Smooth muscle cell (in vitro differentiated cells): Measurements from ENCODE around the gene ALDH3A1. TPM values are rescaled to one million over a fixed set of nuclear protein-coding genes. Genes with fewer than 3 reads are reported as not detected.

Source experiments
- DNase-seq: peaks from one replicate; lab custom pipeline; 2025; ENCODE audit not compliant: unreplicated experiment; lab: John Stamatoyannopoulos, UW
- H2AFZ ChIP-seq: fragments of 200-600 bp; sonication (generic); 2 replicates; pipeline ENCODE4 v1.6.0; 2016; ENCODE audit warnings: antibody characterized with exemption, low read depth, mild to moderate bottlenecking
- H3F3A ChIP-seq: fragments of 200-600 bp; sonication (generic); 2 replicates; pipeline ENCODE4 v1.6.0; 2017; ENCODE audit warnings: antibody characterized with exemption, low read depth
- H3K27ac ChIP-seq: fragments of 200-600 bp; sonication (generic); 2 replicates; pipeline ENCODE4 v1.5.1; 2016; ENCODE audit warnings: low read depth, mild to moderate bottlenecking
- H3K27me3 ChIP-seq: fragments of 200-600 bp; sonication (generic); 2 replicates; pipeline ENCODE4 v1.6.1; 2016; ENCODE audit warnings: low read depth, mild to moderate bottlenecking
- H3K36me3 ChIP-seq: fragments of 200-600 bp; sonication (generic); 2 replicates; pipeline ENCODE4 v1.5.1; 2016; ENCODE audit warnings: low read depth
- H3K4me1 ChIP-seq: fragments of 200-600 bp; sonication (generic); 2 replicates; pipeline ENCODE4 v1.5.1; 2016; ENCODE audit warnings: low read depth
- H3K4me2 ChIP-seq: fragments of 200-600 bp; sonication (generic); 2 replicates; pipeline ENCODE4 v1.6.0; 2016; ENCODE audit warnings: mild to moderate bottlenecking
- H3K4me3 ChIP-seq: fragments of 200-600 bp; sonication (generic); 2 replicates; pipeline ENCODE4 v1.5.1; 2016; ENCODE audit warnings: mild to moderate bottlenecking
- H3K79me2 ChIP-seq: fragments of 200-600 bp; sonication (generic); 2 replicates; pipeline ENCODE4 v1.6.0; 2016; ENCODE audit warnings: low read depth, mild to moderate bottlenecking
- H3K9ac ChIP-seq: fragments of 200-600 bp; sonication (generic); 2 replicates; pipeline ENCODE4 v1.6.0; 2016; ENCODE audit warnings: low read depth
- H3K9me3 ChIP-seq: fragments of 200-600 bp; sonication (generic); replicated peaks from 2 replicates; pipeline ENCODE4 v1.5.1; 2016; ENCODE audit warnings: low read depth
- H4K20me1 ChIP-seq: fragments of 200-600 bp; sonication (generic); 2 replicates; pipeline ENCODE4 v1.6.0; 2016; ENCODE audit warnings: low read depth
- WGBS: methylation state at CpG from one replicate; pipeline ENCODE4 v1.1.7; 2016; ENCODE audit warnings: low lambda C conversion rate; 5-methylcytosine and 5-hydroxymethylcytosine counted together
- polyA plus RNA-seq: library from polyadenylated mRNA; unstranded; fragments of >200 nt; fragmentation: Nextera tagmentation; extraction: Ambion mirVana; gene quantifications from 2 replicates; pipeline ENCODE4 v1.2.1, GENCODE V29; 2016
- total RNA-seq: library from RNA; depleted of rRNA; stranded (reverse); fragments of >200 nt; gene quantifications from 2 replicates; pipeline ENCODE4 v1.2.3, GENCODE V29; 2014
- TF ChIP-seq, protein P1 (sequence below): fragments of 200-600 bp; sonication (generic); IDR thresholded peaks from 2 replicates; pipeline ENCODE4 v1.5.1; 2017; ENCODE audit warnings: borderline replicate concordance, mild to moderate bottlenecking, antibody characterized with exemption; ENCODE audit not compliant: insufficient read depth, poor library complexity, severe bottlenecking

Gene ALDH3A1
- total and polyA plus RNA-seq, 2 experiments from 2014 or later, result 0.18 TPM; not detected in 1

DNA sequence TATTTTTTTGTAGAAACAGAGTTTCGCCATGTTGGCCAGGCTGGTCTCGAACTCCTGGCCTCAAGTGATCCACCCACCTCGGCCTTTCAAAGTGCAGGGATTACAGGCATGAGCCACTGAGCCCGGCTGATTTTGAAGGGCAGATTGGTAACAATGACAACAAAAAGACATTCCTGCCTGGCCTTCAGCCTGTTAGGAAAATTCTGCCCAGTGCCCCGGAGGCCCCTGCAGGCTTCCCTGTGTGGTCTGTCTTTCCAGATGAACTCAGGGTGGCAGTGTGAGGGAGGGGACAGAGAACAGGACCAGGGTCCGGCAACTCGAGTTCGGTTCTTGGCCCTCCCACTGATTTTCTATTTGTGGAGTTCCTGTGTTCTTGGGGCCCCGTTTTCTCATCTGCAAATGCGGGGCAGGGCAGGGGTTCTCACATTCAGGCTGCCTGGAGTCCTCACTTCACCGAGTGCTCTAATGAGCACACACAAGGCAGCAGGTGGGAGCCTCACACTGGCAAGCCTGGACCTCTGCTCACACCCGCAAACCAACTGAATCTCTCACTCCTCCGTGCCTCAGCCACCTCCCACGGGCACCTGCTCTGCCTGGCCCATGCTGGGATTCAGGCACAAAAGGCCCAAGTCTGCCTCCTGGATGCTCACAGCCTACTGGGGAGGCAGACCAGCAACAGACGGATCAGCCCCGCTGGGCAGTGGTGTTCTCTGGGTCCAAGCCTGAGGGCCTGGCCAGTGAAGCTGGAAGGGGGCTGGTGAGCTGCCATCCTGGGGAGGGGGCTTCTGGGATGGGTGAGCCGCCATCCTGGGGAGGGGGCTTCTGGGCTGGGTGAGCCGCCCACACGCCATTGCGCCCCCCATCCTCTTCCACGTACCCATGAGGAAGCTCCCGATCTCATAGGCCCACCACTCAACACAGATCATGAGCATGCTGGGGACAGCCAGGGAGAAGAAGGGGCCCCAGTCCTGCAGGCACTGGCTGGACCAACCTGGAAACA, 42.0 kb downstream of the ALDH3A1 start:
- Histone ChIP-seq H3K36me3 (no peaks in the 10 kb centered on the region), H3K27me3 (no peaks in the 10 kb centered on the region), H3K4me3 (no peak overlapping the region), H3K79me2 (no peaks in the 10 kb centered on the region), H4K20me1 (no peaks in the 10 kb centered on the region), H3K9ac (no peak overlapping the region), H3K9me3 (no peaks in the 10 kb centered on the region), H3K4me2 (no peak overlapping the region), H2AFZ (no peak overlapping the region), H3K27ac (no peak overlapping the region), H3F3A (no peaks in the 10 kb centered on the region), H3K4me1 (peaks cover 36% of the 10 kb centered on the region)
- DNase-seq, result no peak
- 89% methylated on average over 22 of the region's 22 CpGs for WGBS
- TF ChIP-seq, protein P1, sequence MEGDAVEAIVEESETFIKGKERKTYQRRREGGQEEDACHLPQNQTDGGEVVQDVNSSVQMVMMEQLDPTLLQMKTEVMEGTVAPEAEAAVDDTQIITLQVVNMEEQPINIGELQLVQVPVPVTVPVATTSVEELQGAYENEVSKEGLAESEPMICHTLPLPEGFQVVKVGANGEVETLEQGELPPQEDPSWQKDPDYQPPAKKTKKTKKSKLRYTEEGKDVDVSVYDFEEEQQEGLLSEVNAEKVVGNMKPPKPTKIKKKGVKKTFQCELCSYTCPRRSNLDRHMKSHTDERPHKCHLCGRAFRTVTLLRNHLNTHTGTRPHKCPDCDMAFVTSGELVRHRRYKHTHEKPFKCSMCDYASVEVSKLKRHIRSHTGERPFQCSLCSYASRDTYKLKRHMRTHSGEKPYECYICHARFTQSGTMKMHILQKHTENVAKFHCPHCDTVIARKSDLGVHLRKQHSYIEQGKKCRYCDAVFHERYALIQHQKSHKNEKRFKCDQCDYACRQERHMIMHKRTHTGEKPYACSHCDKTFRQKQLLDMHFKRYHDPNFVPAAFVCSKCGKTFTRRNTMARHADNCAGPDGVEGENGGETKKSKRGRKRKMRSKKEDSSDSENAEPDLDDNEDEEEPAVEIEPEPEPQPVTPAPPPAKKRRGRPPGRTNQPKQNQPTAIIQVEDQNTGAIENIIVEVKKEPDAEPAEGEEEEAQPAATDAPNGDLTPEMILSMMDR, result no peak

DNA sequence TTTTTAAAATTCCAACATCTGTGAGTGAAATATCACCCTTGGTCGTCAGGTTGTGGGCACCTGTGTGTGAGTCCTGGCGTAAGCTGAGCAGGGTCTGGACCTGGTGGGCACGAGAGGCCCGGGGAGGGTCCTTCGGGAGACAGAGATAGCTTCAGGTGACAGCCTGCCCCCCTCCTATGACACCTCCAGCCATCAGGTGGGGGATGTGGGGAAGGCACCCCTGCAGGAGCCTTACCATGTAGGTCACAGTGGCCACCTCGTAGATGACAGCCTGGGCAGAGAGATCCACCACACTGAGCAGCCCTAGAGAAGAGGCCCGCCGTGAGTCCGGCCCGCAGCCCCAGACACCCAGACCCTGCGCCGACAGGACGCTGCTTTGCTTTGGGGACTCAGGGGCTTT, 42.9 kb downstream of the ALDH3A1 start:
- Histone ChIP-seq H3K9ac (no peak overlapping the region), H3K27me3 (no peaks in the 10 kb centered on the region)

DNA sequence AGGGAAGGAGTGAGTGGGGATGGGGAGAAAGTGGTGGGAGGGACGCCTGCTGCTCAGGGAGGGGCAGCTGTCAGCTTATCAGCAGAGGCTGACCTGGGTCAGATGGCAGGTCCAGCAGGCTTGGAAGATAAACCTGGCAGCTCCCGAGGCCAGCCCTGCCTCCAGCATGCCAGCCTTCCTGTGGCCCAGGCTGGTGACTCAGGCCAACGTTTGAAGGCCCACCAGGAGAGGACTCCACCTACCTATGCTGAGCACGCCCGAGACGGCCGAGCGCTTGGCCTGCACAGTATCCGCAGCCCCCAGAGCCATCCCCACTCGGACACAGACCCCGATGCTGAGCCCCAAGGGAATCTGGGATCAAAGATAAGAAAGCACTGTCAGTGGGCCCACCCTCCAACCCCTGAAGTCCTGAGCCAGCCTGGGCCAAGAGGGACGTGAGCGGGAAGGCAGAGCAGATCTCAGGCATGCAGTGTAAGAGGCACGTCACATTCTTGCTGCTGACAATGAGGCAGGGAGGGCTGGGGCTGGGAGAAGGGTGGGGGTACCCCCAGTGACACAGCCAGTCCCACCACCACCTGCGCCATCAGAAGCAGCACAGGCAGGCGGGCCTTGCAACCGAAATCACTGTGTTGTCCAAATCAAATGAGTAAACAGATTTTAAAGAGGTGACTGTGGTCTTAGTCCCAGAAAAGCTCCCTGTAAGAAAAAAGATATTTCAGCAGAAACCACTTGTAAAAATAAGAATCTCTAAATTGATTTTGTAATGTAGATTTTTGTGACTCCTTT, 44.1 kb downstream of the ALDH3A1 start:
- Histone ChIP-seq H3K36me3 (no peaks in the 10 kb centered on the region), H3K4me2 (no peak overlapping the region), H3K27me3 (no peaks in the 10 kb centered on the region), H4K20me1 (no peaks in the 10 kb centered on the region), H2AFZ (no peak overlapping the region), H3F3A (no peaks in the 10 kb centered on the region), H3K27ac (no peak overlapping the region), H3K79me2 (no peaks in the 10 kb centered on the region), H3K4me1 (peaks cover 36% of the 10 kb centered on the region), H3K4me3 (no peak overlapping the region), H3K9me3 (no peaks in the 10 kb centered on the region), H3K9ac (no peak overlapping the region)
- WGBS, result 76% methylated on average over 17 of the region's 17 CpGs
- TF ChIP-seq, protein P1, result no peak
- no peak for DNase-seq

More for the DNA sequence above, 42.9 kb downstream of the ALDH3A1 start:
- H3K9me3 ChIP-seq, result no peaks in the 10 kb centered on the region
- TF ChIP-seq, protein P1, result no peak
- no peaks in the 10 kb centered on the region for H3F3A ChIP-seq
- no peak overlapping the region for H3K27ac ChIP-seq
- DNase-seq, result no peak
- H4K20me1 ChIP-seq, result no peaks in the 10 kb centered on the region
- H2AFZ ChIP-seq, result no peak overlapping the region
- no peak overlapping the region for H3K4me2 ChIP-seq
- no peaks in the 10 kb centered on the region for H3K79me2 ChIP-seq
- H3K36me3 ChIP-seq, result no peaks in the 10 kb centered on the region
- no peak overlapping the region for H3K4me3 ChIP-seq
- WGBS, result 90% methylated on average over 13 of the region's 13 CpGs
- peaks cover 36% of the 10 kb centered on the region for H3K4me1 ChIP-seq
